ENCODE measurements around the gene ZNF3.

The ZNF3 gene

DNA sequence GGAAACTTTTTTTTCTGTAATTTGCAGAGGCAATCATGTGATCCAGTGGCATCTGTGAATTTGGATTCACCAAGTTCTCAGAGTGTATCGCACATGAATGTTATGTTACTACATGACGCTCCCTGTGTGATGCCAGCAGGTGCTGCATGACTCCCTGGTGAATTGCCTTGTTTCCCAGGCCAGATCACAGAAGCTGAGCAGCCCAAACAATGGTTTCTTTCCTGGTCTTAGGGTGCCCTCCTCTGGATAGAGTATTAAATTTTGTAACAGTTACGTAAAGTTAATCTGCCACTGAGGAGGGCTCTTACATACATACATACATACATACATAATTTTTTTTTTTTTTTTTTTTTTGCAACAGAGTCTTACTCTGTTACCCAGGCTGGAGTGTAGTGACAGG is 28.3 kb downstream of the ZNF3 start:
- no peak for DNase-seq (ENCODE audit: low read depth)

DNA sequence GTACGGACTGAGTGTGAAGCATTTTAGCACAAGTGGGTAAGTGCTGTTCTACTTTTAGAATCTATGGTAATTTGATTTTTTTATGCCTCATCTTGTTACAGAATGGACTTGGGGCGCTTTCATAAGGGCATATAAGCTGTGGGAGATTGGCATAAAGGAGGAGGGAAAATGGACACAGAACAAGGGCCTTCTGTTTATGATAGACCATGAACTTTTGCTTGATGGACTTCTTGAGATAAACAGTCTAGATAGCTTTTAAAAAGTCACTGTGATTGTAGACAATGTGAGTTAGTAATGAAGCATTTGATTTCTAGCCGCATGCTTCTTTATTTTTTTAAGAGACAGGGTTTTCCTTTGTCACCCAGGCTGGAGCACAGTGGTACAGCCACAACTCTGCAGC is 29.9 kb downstream of the ZNF3 start:
- no peak for DNase-seq (ENCODE audit: low read depth)

- peak; percentile 80 for DNase-seq (ENCODE audit: low read depth)
Measured at GRCh38 chr7:100049441-100050291, 31.9 kb downstream of the ZNF3 start, which contains the start of gene ZSCAN21. TSS of gene ZSCAN21 (plus strand) at chr7:100049774. CDS start at chr7:100057007, 7,233 bp downstream.

DNA sequence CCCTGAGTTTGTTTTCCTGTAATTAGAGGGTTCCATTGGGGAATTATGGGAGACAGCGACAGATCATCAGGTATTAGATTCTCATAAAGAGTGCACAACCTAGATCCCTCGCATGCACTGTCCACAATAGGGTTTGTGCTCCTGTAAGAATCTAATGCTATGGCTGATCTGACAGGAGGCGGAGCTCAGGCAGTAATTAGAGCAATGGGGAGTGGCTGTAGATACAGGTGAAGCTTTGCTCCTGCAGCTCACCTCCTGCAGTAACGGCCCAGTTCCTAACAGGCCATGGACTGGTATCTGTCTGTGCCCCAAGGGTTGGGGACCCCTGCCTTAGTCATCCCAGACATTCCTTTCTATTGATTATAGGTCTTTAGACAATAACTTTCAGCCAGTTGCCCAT is 32.8 kb downstream of the ZNF3 start:
- no peak for DNase-seq (ENCODE audit: low read depth)

GRCh38 chr7:100044718-100045117 is 36.8 kb downstream of the ZNF3 start:
- DNase-seq (ENCODE audit: low read depth): no peak

DNA sequence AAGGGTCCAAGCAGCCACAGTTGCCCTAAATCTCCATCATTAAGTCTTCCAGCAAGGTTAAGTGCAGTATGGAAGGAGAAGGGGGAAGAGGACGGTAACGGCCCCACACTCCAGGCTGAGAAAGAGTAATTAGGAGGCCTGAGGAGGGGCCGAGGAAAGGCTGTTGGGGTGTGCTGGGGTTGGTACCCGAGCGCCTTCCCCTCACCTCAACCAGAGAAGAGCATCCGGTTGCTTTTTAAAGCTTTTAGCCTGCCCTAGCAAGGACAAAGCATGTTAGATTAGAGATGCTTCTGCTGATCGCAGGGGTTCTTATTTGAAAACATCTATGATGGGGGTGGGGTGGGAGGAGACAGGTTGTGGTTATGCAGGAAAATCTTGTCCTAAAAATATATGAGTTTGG is 40.9 kb downstream of the ZNF3 start:
- DNase-seq (ENCODE audit: low read depth): no peak

GRCh38 chr7:100038326-100038725 is 43.2 kb downstream of the ZNF3 start:
- no peak for DNase-seq (ENCODE audit: low read depth)

DNA sequence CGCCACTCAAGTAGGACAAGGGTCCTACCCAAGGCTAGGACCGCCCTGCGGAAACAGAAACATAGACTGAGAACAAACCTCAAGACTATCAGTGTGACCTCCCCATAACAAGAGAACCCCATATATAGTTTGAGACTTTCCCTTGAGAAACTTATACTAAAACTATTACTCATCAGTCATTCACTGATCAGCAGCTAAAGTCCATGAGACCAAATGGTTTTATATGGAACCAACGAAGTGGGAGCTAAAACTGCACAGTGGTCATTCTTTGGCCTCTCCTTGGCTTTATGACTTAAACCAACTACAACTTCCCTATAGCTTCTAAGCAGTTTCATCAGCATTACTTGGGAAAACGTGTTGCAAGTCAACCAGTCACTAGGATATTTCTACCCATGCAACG is 45.6 kb downstream of the ZNF3 start:
- no peak for DNase-seq (ENCODE audit: low read depth)

GRCh38 chr7:100034871-100035510 is 46.5 kb downstream of the ZNF3 start:
- no peak for DNase-seq (ENCODE audit: low read depth)

- DNase-seq (ENCODE audit: low read depth): no peak
Measured at GRCh38 chr7:100033526-100033925, 48.0 kb downstream of the ZNF3 start.

DNA sequence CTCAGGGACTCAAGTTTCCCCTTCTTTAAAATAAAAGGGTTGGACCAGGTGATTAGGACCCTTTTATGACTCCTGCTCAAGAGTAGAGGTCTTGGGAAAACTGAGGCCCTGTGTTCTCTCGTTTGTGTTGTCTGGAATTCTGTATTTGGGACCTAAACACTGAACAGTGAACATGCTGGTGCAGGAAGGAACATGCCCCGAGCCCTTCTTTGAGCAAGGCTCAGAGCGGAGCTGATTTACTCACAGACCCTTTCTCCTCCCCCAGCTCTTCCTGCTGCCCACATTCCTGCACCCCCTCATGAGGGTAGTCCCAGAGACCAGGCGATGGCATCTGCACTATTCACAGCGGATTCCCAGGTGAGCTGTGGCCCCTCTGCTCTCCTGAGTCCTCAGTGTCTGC is 51.9 kb downstream of the ZNF3 start:
- DNase-seq (ENCODE audit: low read depth): no peak

GRCh38 chr7:100027197-100027596 is 54.3 kb downstream of the ZNF3 start:
- no peak for DNase-seq (ENCODE audit: low read depth)

- DNase-seq (ENCODE audit: low read depth): no peak
Measured at GRCh38 chr7:100024020-100024619, 57.4 kb downstream of the ZNF3 start.

GRCh38 chr7:100023526-100023925 is 58.0 kb downstream of the ZNF3 start:
- no peak for DNase-seq (ENCODE audit: low read depth)

DNA sequence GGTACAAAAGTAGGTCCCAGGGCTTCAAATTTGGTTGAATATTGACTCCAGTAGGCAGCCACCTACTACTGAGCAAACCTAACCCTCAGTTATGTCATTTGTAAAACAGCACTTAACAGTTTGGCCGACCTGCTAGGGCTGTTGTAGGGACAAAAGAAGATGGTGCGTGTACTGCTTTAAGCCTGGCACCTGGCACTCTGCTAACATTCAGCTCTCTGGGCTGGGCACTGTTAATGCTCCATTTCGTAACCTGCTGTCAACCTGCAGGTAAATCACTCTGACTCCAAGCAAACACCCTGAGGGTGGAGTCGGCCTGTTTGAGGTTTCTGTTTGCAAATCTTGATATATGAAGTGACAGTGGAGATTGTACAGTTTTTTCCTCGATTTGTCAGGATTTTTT is 58.9 kb downstream of the ZNF3 start:
- DNase-seq (ENCODE audit: low read depth): no peak

- DNase-seq (ENCODE audit: low read depth): no peak
Measured at GRCh38 chr7:100021297-100021696, 60.2 kb downstream of the ZNF3 start.
